HG03565 (cell line): ENCODE data around the gene FFAR4.

ENCODE experiments used
- ATAC-seq: cut with Tn5 transposase; IDR thresholded peaks from one replicate; pipeline ENCODE4 v1.9.1; 2021; ENCODE audit warnings: mild to moderate bottlenecking, moderate library complexity; ENCODE audit not compliant: unreplicated experiment

Gene FFAR4

GRCh38 chr10:93598157-93598556 is 31.7 kb downstream of the FFAR4 start:
- no peak for ATAC-seq

- no peak for ATAC-seq
Observed at GRCh38 chr10:93599335-93599734, 32.9 kb downstream of the FFAR4 start.

- no peak for ATAC-seq
Observed at GRCh38 chr10:93599778-93600177, 33.3 kb downstream of the FFAR4 start.

DNA sequence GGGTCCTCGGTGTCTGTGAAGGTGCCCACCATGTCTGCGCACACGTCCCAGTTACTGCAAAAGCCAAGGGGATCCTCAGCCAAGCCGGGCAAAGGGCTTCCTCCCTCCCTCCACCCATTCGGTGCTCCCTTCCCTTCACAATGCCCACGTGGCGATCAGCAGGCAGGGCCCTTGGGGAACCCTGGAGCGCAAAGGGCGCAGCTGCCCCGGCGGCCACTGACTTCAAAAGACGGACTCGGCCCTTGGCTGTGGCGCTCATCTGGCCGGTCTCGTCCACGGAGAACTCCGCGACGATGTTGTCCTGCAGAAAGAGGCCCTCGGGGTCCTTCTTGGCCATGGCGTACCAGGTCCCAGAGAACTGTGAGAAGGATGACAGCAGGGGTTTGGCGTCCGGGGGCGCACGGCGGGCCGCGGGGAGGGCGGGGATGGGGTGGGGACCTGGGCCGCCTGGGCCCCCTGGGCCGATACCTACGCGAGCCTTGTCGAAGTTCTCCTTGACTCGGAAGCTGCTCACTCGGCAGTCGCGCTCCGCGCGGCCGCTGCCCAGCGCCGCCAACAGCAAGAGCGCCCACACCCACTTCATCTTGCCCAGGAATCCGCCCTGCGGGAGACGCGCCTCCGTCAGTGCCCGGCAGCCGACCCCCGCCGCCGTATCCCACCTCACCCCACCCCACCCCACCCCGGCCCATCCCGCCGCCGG is 34.1 kb downstream of the FFAR4 start:
- ATAC-seq, result no peak

DNA sequence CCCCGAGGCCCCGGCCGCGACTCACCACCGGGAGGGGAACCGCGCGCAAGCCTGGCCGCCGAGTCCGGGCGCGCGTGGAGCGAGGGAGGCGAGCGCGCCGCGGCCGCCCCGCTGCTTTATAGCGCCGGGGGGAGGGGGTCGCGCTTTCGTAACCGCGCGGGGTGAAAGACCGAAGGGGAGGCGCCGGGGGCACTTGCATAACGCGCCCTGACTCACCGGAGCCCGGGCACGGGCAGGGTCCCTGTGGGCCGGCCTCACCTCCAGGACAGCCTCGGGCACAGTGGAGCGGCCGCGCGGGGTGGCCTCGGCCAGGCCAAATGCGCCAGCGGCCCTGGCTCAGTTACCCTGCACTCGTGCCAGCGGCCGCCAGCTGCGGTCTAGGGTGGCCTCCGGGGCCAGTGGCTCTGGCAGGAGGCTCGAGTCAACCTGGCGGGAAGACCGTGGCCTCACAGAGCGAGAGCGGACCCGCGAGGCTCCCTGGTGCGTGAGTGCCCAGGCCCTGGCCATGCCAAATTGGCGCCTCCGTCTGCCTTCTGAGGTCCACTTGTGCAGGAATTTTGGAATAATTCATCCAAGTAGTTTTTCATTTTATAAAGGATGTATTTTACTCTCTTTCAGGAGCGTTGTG is 34.8 kb downstream of the FFAR4 start, which contains the start of gene RBP4:
TSS of gene RBP4 (minus strand) at position 90 of the 628 bp plus-strand sequence. CDS start 207 bp downstream, outside the sequence.
- no peak for ATAC-seq

GRCh38 chr10:93601774-93602162 is 35.3 kb downstream of the FFAR4 start:
- no peak for ATAC-seq

GRCh38 chr10:93603023-93603422 is 36.6 kb downstream of the FFAR4 start:
- no peak for ATAC-seq

DNA sequence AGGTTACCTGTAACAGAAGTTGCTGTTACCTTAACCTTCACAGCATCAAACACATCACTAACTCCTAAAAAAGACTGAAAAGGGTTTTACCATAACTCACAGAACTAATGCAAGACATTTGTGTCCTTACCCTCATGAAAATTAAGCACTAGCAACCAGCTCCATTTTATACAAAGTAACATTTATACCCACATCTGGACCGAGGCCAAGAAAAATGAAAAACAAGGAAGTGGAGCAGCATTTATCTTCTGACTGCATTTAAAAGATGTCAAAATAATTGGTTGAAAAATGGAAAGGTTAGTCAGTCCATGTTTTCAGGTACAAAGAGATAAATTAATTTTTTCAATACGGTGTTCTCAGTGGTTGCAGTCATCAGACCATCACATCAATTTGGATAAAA is 37.7 kb downstream of the FFAR4 start:
- ATAC-seq, result no peak

GRCh38 chr10:93608421-93608820 is 42.0 kb downstream of the FFAR4 start:
- ATAC-seq, result no peak

DNA sequence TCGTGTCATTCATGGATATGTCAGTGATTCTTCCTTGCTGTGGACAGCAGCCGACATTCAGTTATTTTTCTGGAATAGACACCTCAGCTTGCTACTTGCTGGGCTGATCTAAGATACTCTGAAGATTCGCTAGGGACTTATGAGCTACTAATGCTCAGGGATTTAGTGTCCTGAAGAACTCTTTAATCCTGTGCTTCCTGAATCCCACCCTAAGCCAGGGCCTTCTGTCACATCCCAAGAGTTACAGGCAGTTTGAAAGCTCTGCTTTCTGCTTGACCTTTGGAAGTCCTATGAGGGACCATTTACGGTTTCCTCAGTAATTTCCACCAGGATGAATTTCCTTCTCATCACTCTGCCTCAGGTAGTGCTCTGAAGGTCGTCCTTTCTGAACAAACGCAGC is 45.8 kb downstream of the FFAR4 start, which contains the start of gene PDE6C:
TSS of gene PDE6C (plus strand) at position 227 of the 400 bp plus-strand sequence. CDS start 189 bp downstream, outside the sequence.
- ATAC-seq, result no peak

DNA sequence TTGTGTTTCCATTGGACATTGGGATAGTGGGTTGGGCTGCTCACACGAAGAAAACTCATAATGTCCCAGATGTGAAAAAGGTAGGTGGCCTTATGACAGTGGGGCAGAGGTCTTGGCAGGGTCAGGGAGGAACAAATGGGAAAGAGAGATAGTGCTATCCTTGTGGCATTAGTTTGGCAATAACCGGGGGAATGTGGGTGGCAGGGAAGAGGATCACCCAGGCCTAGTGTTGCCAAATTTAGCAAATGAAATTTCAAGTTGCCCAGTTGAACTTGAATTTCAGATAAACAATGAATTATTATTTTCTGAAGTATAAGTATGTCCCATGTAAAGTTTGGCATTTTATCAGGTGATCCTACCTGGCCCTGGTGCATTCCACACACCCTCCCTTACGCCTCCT is 46.7 kb downstream of the FFAR4 start:
- no peak for ATAC-seq

DNA sequence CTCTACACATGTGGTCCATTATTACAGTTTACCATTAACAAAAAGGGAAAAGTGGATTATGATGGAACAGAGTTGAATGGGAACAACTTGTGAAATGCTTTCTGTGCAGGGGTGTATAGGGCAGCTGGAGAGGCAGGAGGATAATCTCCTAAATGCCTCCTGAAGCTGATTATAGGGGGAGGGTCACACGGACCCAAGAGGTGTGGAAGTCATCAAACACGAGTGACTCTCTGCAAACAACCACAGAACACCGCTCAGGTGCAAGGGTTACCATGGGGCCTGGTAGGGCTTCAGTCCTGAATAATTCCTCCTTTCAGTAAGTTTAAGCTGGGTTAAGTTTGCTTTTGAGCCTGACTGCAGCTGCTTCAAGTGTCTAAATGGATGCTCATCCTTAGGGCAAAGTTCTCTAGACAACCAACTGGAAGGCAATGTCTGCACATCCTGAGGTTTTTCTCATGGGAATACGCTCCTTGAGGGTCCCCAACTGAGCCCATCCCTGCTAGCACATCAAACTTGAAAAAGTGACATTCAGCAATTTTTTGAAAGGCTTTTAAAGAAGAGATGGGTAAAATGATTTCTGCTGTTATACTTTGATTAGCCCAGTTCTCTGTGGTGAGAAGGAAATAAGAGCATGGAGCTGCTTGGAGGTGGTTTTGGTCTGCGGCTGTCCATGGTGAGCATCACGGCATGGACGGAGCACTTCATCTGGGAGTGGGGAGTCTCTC is 47.8 kb downstream of the FFAR4 start:
- ATAC-seq, result no peak

GRCh38 chr10:93615576-93616235 is 49.2 kb downstream of the FFAR4 start:
- ATAC-seq, result no peak

GRCh38 chr10:93620925-93621324 is 54.5 kb downstream of the FFAR4 start:
- no peak for ATAC-seq

GRCh38 chr10:93622942-93623341 is 56.5 kb downstream of the FFAR4 start:
- no peak for ATAC-seq

GRCh38 chr10:93628858-93629257 is 62.4 kb downstream of the FFAR4 start:
- ATAC-seq, result no peak

DNA sequence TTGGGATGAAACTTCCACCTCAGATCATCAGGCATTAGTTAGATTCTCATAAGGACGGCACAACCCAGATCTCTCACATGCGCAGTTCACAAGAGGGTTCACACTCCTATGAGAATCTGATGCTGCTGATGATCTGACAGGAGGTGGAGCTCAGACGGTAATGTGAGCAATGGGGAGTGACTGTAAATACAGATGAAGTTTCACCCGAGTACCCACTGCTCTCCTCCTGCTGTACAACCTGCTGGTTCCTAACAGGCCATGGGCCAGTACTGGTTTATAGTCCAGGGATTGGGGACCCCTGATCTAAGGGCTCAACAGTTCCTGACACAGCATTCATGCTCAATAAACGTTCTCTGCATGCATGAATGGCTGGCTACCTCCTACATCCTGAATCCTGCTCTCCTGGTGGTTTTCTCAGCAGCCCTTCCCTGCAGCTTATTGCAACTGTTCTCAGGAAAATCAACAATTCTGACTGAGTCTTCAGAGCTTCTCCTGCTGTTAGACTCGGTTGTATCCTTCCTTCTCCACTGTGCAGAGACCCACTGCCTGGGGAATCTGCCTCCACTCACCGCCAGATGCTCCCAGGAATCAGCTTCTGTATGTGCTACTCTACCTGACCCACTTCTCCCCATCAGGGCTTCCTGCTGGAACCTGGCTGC is 63.3 kb downstream of the FFAR4 start:
- no peak for ATAC-seq

DNA sequence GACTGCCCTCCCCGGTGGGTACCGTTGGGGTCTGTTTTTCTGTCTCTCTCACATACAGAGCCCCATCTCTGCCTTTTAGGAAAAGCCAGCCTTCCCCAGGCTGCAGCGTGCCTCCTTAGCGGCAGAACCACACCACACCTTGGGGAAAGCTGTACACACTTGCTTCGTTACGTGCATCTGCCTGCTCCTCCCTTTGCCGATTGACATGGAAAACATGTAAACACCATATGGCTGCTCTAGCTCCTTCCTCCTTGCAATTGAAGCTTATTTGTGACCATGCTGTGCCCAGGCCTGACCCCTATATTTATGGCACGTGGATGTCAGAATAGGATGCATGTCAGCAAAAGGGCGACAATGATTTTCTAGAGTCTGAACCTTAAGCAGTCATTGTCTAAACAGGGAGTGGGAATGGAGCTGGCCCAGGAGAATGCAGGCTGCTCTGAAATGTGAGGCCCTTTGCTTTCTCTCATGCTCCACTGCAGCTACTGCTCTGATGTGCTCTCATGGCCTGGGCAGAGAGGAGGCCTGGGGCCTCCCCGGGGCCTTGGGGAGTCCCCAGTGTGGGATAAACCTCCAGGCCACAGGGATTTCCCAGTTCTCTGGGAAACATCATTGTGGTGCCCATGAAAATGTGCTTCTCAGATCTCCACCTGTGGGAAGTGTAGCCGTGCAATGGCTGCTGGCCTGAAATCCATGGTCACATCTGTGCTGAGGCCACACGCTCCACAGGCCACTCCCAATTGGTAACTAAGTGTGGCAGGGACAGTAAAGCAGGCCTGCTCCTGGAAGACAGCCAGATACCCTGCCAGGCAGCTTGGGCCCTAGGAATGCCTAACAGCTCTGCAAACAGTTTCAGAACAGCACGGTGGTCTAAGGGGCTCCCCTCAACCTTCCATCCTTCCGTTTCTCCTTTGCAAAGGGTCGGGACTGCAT is 64.4 kb downstream of the FFAR4 start:
- ATAC-seq, result no peak
